Daoy (cell line): ENCODE results near the gene TFF2. TPM values are rescaled to one million over a fixed set of nuclear protein-coding genes. Genes with fewer than 3 reads are reported as not detected.

Experiments used
- DNase-seq: peaks from one replicate; pipeline ENCODE4 v3.0.0-alpha.2; 2015; ENCODE audit warnings: low read depth
- total RNA-seq: library from RNA; depleted of rRNA; stranded (reverse); fragments of >200 nt; shearing (Covaris generic); gene quantifications from 2 replicates; pipeline ENCODE4 v1.2.3, GENCODE V29; 2014; rRNA removed

The TFF2 gene
- total RNA-seq: not detected in 2 replicates

GRCh38 chr21:42350927-42351426, at the start of gene TFF2:
Gene TFF2, minus strand, starts transcription at chr21:42350994. Its CDS starts 37 bp downstream, at chr21:42350957.
- peak; percentile 27 for DNase-seq

- DNase-seq: peak; percentile 58
These were observed 49.7 kb upstream of the TFF2 start for GRCh38 chr21:42400525-42400924.

GRCh38 chr21:42398436-42399028, 47.7 kb upstream of the TFF2 start:
- no peak for DNase-seq

GRCh38 chr21:42397746-42398394, 47.1 kb upstream of the TFF2 start:
- DNase-seq: no peak

- no peak for DNase-seq
These were observed 46.3 kb upstream of the TFF2 start for GRCh38 chr21:42396799-42397745.

- peak; percentile 63 for DNase-seq
These were observed 45.3 kb upstream of the TFF2 start, which contains the start of gene TMPRSS3 for GRCh38 chr21:42395905-42396651. Gene TMPRSS3, minus strand, starts transcription at chr21:42396052. Its CDS starts 635 bp downstream, at chr21:42395417.

GRCh38 chr21:42395302-42395701, 44.5 kb upstream of the TFF2 start:
- no peak for DNase-seq

- no peak for DNase-seq
These were observed 42.7 kb upstream of the TFF2 start for GRCh38 chr21:42393443-42393950.

- peak; percentile 70 for DNase-seq
These were observed 42.1 kb upstream of the TFF2 start for GRCh38 chr21:42392731-42393442.

GRCh38 chr21:42391297-42391696, 40.5 kb upstream of the TFF2 start:
- no peak for DNase-seq

- DNase-seq: no peak
These were observed 39.9 kb upstream of the TFF2 start for GRCh38 chr21:42390696-42391095.

- no peak for DNase-seq
These were observed 39.4 kb upstream of the TFF2 start for GRCh38 chr21:42390193-42390592.

- DNase-seq: no peak
These were observed 38.6 kb upstream of the TFF2 start for GRCh38 chr21:42389449-42389835.

- no peak for DNase-seq
These were observed 38.1 kb upstream of the TFF2 start for GRCh38 chr21:42388740-42389448.

GRCh38 chr21:42387843-42388340, 37.1 kb upstream of the TFF2 start:
- no peak for DNase-seq

- no peak for DNase-seq
These were observed 36.4 kb upstream of the TFF2 start for GRCh38 chr21:42387164-42387563.

- no peak for DNase-seq
These were observed 35.3 kb upstream of the TFF2 start for GRCh38 chr21:42386034-42386591.

- DNase-seq: no peak
These were observed 34.8 kb upstream of the TFF2 start for GRCh38 chr21:42385619-42386018.

GRCh38 chr21:42384989-42385388, 34.2 kb upstream of the TFF2 start:
- DNase-seq: no peak
